ENCODE results near the gene PDE6G.

PDE6G gene

GRCh38 chr17:81656835-81657234 is 493 bp upstream of the PDE6G start (continued):
- TF ChIP-seq MEIS1 (CRISPR knock-in tag; IDR thresholded peaks at IDR 0.05; ENCODE audit: borderline replicate concordance) = no peak

GRCh38 chr17:81655378-81656117 is 794 bp downstream of the PDE6G start:
- TF ChIP-seq ZNF26 (tag by site-specific recombination; IDR thresholded peaks at IDR 0.05) (no peak), ZBTB20 (tag by site-specific recombination; IDR thresholded peaks at IDR 0.05) (no peak), ZNF529 (tag by site-specific recombination; IDR thresholded peaks at IDR 0.05; ENCODE audit: insufficient replicate concordance) (no peak), KLF7 (tag by site-specific recombination; IDR thresholded peaks at IDR 0.05; ENCODE audit: borderline replicate concordance) (no peak), ZNF747 (tag by site-specific recombination; IDR thresholded peaks at IDR 0.05) (no peak), ZNF426 (tag by site-specific recombination; IDR thresholded peaks at IDR 0.05) (no peak), SALL2 (tag by site-specific recombination; IDR thresholded peaks at IDR 0.05; ENCODE audit: borderline replicate concordance) (no peak), ZNF544 (tag by site-specific recombination; IDR thresholded peaks at IDR 0.05) (no peak), ZNF623 (tag by site-specific recombination; IDR thresholded peaks at IDR 0.05) (no peak), ZNF660 (tag by site-specific recombination; IDR thresholded peaks at IDR 0.05) (no peak), ZNF133 (tag by site-specific recombination; IDR thresholded peaks at IDR 0.05) (no peak), EGR2 (tag by site-specific recombination; IDR thresholded peaks at IDR 0.05; ENCODE audit: low read depth) (no peak), ZNF658 (tag by site-specific recombination; IDR thresholded peaks at IDR 0.05) (no peak), ZNF248 (tag by site-specific recombination; IDR thresholded peaks at IDR 0.05) (no peak), ZSCAN5A (tag by site-specific recombination; IDR thresholded peaks at IDR 0.05) (no peak)
- TF ChIP-seq, protein P1, sequence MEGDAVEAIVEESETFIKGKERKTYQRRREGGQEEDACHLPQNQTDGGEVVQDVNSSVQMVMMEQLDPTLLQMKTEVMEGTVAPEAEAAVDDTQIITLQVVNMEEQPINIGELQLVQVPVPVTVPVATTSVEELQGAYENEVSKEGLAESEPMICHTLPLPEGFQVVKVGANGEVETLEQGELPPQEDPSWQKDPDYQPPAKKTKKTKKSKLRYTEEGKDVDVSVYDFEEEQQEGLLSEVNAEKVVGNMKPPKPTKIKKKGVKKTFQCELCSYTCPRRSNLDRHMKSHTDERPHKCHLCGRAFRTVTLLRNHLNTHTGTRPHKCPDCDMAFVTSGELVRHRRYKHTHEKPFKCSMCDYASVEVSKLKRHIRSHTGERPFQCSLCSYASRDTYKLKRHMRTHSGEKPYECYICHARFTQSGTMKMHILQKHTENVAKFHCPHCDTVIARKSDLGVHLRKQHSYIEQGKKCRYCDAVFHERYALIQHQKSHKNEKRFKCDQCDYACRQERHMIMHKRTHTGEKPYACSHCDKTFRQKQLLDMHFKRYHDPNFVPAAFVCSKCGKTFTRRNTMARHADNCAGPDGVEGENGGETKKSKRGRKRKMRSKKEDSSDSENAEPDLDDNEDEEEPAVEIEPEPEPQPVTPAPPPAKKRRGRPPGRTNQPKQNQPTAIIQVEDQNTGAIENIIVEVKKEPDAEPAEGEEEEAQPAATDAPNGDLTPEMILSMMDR (tag by site-specific recombination; IDR thresholded peaks at IDR 0.05) = no peak
- TF ChIP-seq, protein P2, sequence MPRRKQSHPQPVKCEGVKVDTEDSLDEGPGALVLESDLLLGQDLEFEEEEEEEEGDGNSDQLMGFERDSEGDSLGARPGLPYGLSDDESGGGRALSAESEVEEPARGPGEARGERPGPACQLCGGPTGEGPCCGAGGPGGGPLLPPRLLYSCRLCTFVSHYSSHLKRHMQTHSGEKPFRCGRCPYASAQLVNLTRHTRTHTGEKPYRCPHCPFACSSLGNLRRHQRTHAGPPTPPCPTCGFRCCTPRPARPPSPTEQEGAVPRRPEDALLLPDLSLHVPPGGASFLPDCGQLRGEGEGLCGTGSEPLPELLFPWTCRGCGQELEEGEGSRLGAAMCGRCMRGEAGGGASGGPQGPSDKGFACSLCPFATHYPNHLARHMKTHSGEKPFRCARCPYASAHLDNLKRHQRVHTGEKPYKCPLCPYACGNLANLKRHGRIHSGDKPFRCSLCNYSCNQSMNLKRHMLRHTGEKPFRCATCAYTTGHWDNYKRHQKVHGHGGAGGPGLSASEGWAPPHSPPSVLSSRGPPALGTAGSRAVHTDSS (tag by site-specific recombination; IDR thresholded peaks at IDR 0.05) = no peak
- TF ChIP-seq, protein P3, sequence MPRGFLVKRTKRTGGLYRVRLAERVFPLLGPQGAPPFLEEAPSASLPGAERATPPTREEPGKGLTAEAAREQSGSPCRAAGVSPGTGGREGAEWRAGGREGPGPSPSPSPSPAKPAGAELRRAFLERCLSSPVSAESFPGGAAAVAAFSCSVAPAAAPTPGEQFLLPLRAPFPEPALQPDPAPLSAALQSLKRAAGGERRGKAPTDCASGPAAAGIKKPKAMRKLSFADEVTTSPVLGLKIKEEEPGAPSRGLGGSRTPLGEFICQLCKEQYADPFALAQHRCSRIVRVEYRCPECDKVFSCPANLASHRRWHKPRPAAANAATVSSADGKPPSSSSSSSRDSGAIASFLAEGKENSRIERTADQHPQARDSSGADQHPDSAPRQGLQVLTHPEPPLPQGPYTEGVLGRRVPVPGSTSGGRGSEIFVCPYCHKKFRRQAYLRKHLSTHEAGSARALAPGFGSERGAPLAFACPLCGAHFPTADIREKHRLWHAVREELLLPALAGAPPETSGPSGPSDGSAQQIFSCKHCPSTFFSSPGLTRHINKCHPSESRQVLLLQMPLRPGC (tag by site-specific recombination; IDR thresholded peaks at IDR 0.05) = no peak
- TF ChIP-seq, protein P4, sequence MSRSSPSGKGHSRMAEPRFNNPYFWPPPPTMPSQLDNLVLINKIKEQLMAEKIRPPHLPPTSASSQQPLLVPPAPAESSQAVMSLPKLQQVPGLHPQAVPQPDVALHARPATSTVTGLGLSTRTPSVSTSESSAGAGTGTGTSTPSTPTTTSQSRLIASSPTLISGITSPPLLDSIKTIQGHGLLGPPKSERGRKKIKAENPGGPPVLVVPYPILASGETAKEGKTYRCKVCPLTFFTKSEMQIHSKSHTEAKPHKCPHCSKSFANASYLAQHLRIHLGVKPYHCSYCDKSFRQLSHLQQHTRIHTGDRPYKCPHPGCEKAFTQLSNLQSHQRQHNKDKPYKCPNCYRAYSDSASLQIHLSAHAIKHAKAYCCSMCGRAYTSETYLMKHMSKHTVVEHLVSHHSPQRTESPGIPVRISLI (tag by site-specific recombination; IDR thresholded peaks at IDR 0.05) = no peak
- no peaks in the 10 kb centered on the region for H3K4me1 ChIP-seq (ENCODE audit: control insufficient read depth, insufficient read depth, low read length)
- POLR2A ChIA-PET = interaction anchor here (0.5 to 1.4 kb wide), 9 partner anchors 8 to 114 kb away, joined by 3 to 6 read pairs (median 3); partner anchors contain the start of genes CCDC137 and OXLD1
- CTCF ChIA-PET = interaction anchor here (0.5 to 0.7 kb wide), 2 partner anchors 16 to 54 kb away, joined by 4 read pairs; no protein-coding TSS in a partner anchor
- no peak overlapping the region for H3K27ac ChIP-seq (ENCODE audit: extremely low read depth, low read depth, low read length)
- H3K4me3 ChIP-seq (ENCODE audit: low read depth, low read length) = no peak overlapping the region
- no peaks in the 10 kb centered on the region for H3K36me3 ChIP-seq (ENCODE audit: control insufficient read depth in 2 of 2, insufficient read depth in 1 of 2, low read length in 2 of 2)
- H3K9me3 ChIP-seq (ENCODE audit: control insufficient read depth, insufficient read depth, low read depth, low read length) = no peaks in the 10 kb centered on the region
